Activated CD8-positive, alpha-beta memory T cell treated with anti-CD3 and anti-CD28 coated beads for 36 hours (primary cell): ENCODE data around the gene CCDC70. TPM values are rescaled to one million over a fixed set of nuclear protein-coding genes. Genes with fewer than 3 reads are reported as not detected.

ENCODE experiments used
- total RNA-seq, 2 experiments: library from RNA; stranded (reverse); gene quantifications; one replicate each; pipeline ENCODE4 v1.2.3, GENCODE V29; 2021

The CCDC70 gene
- total RNA-seq, 2 experiments from 2014 or later, result 0.42 TPM; not detected in 1

Other genes starting within 250 kb of the CCDC70 start
- gene DHRS12, start 57.8 kb upstream of the CCDC70 start, total RNA-seq, result 1 to 10 TPM; 5.3 to 5.4 TPM
- under 1 TPM; 0.11 to 0.21 TPM for gene TMEM272, start 16.8 kb upstream of the CCDC70 start, total RNA-seq
- gene ATP7B, start 149.5 kb downstream of the CCDC70 start, total RNA-seq, result 1 to 10 TPM in 1 of 2 experiments, under 1 TPM in 1; 0.75 to 1.2 TPM
- gene ALG11, start 150.4 kb downstream of the CCDC70 start, total RNA-seq, result 10 to 100 TPM; 25.8 to 26.8 TPM
- gene UTP14C, start 162.7 kb downstream of the CCDC70 start, total RNA-seq, result 10 to 100 TPM; 10.4 to 11.3 TPM